HCT116 (cell line): ENCODE results near the gene CIAO1. TPM values are rescaled to one million over a fixed set of nuclear protein-coding genes. Genes with fewer than 3 reads are reported as not detected.

Experiments
- ATAC-seq: fragments of 200-7000 bp; cut with Tn5 transposase; 2 replicates; pipeline ENCODE4 v1.9.1; 2020; ENCODE audit warnings: mild to moderate bottlenecking, moderate library complexity
- BruUV-seq: library from RNA; stranded (reverse); fragments of 400-500 nt; replicated peaks from 2 replicates; lab custom pipeline; 2021; lab: Mats Ljungman, UMichigan
- CTCF ChIA-PET: fragments of 300-600 bp; sonication (Branson Sonifier 250); formaldehyde crosslinking; loops from one replicate; lab custom pipeline; 2021; ENCODE audit warnings: antibody characterized with exemption; lab: Charles Lee
- POLR2A ChIA-PET: fragments of 300-600, 350-600 bp; sonication (Branson Sonifier 250); formaldehyde crosslinking; loops from one replicate; lab custom pipeline; 2021; ENCODE audit warnings: antibody characterized with exemption; lab: Charles Lee
- RAD21 ChIA-PET, 2 experiments: fragments of 300-600 bp; sonication (Branson Sonifier 250); formaldehyde crosslinking; loops; one replicate each; lab custom pipeline; 2023; ENCODE audit warnings: low total read pairs in 2 of 2; ENCODE audit not compliant: uncharacterized antibody in 2 of 2, unreplicated experiment in 2 of 2, low non-redundant PET in 1 of 2; lab: Charles Lee
- DNase-seq: peaks from one replicate; pipeline ENCODE4 v3.0.0-alpha.2; 2010; ENCODE audit warnings: low read depth, low spot score
- H2AFZ ChIP-seq: fragments of 200-600 bp; shearing (Covaris generic), sonication (generic); 2 replicates; pipeline ENCODE4 v1.6.1; 2017; ENCODE audit warnings: low read depth, mixed run types, mixed read lengths, antibody characterized with exemption, low read length; ENCODE audit not compliant: poor library complexity, severe bottlenecking
- H3K27ac ChIP-seq: 2 replicates; pipeline ENCODE4 v1.5.1; 2012; ENCODE audit warnings: low read depth, low read length
- H3K27me3 ChIP-seq: fragments of 200-600 bp; sonication (generic); 2 replicates; pipeline ENCODE4 v1.6.1; 2016; ENCODE audit warnings: mixed run types, low read length, mixed read lengths; ENCODE audit not compliant: insufficient read depth
- H3K36me3 ChIP-seq, 2 experiments: fragments of 200-500 bp in 1 of 2; fragments of 200-600 bp in 1 of 2; sonication (Bioruptor generic) in 1 of 2; sonication (generic) in 1 of 2; 2 replicates each; pipeline versions ENCODE4 v1.5.1 to v1.6.1; 2014 to 2016; ENCODE audit warnings: low read length in 2 of 2, inconsistent platforms in 1 of 2, mixed read lengths in 1 of 2, mixed run types in 1 of 2; ENCODE audit not compliant: insufficient read depth in 2 of 2, control insufficient read depth in 1 of 2
- H3K4me1 ChIP-seq, 2 experiments: fragments of 200-600 bp in 1 of 2; sonication (generic) in 1 of 2; 2 replicates each; pipeline versions ENCODE4 v1.5.1 to v1.6.1; 2012 to 2017; ENCODE audit warnings: low read length in 2 of 2, inconsistent platforms in 1 of 2, mild to moderate bottlenecking in 1 of 2, mixed read lengths in 1 of 2, mixed run types in 1 of 2, moderate library complexity in 1 of 2; ENCODE audit not compliant: insufficient read depth in 2 of 2, control insufficient read depth in 1 of 2
- H3K4me2 ChIP-seq: fragments of 200-600 bp; sonication (generic); 2 replicates; pipeline ENCODE4 v1.6.1; 2017; ENCODE audit warnings: mixed run types, low read length, mixed read lengths
- H3K4me3 ChIP-seq, 2 experiments: fragments of 200-600 bp in 1 of 2; sonication (generic) in 1 of 2; replicated peaks in 1 of 2; 2 replicates each; pipeline ENCODE4 v1.5.1; 2011 to 2016; ENCODE audit warnings: low read length in 2 of 2, control low read depth in 1 of 2, low read depth in 1 of 2, mild to moderate bottlenecking in 1 of 2, mixed read lengths in 1 of 2, mixed run types in 1 of 2
- H3K79me2 ChIP-seq: fragments of 200-600 bp; sonication (generic); 2 replicates; pipeline ENCODE4 v1.6.1; 2017; ENCODE audit warnings: mild to moderate bottlenecking, mixed run types, low read length, moderate library complexity, mixed read lengths; ENCODE audit not compliant: insufficient read depth
- H3K9ac ChIP-seq: fragments of 200-600 bp; sonication (generic); 2 replicates; pipeline ENCODE4 v1.6.1; 2016; ENCODE audit warnings: low read length, mixed read lengths
- H3K9me2 ChIP-seq: fragments of 200-600 bp; sonication (generic), shearing (Covaris generic); 2 replicates; pipeline ENCODE4 v1.6.1; 2017; ENCODE audit warnings: mixed run types, mild to moderate bottlenecking, moderate library complexity; ENCODE audit not compliant: insufficient read depth
- H3K9me3 ChIP-seq, 2 experiments: fragments of 200-500 bp in 1 of 2; fragments of 200-600 bp in 1 of 2; sonication (Bioruptor generic) in 1 of 2; sonication (generic) in 1 of 2; 2 replicates each; pipeline ENCODE4 v1.6.1; 2014 to 2017; ENCODE audit warnings: low read length in 2 of 2, mixed read lengths in 2 of 2, inconsistent platforms in 1 of 2, low read depth in 1 of 2, mild to moderate bottlenecking in 1 of 2, mixed run types in 1 of 2, moderate library complexity in 1 of 2; ENCODE audit not compliant: control insufficient read depth in 1 of 2, insufficient read depth in 1 of 2
- H4K20me1 ChIP-seq: fragments of 200-600 bp; sonication (generic), shearing (Covaris generic); 2 replicates; pipeline ENCODE4 v1.6.1; 2017; ENCODE audit warnings: mixed run types, mild to moderate bottlenecking, moderate library complexity; ENCODE audit not compliant: insufficient read depth
- CBX3 ChIP-seq: IDR thresholded peaks from 2 replicates; pipeline ENCODE4 v1.6.1; 2012; ENCODE audit warnings: low read depth
- EGR1 ChIP-seq: IDR thresholded peaks from 2 replicates; pipeline ENCODE4 v1.6.1; 2012; ENCODE audit warnings: low read depth
- ELF1 ChIP-seq: IDR thresholded peaks from 2 replicates; pipeline ENCODE4 v1.6.1; 2012; ENCODE audit warnings: low read depth, borderline replicate concordance
- EZH2phosphoT487 ChIP-seq: fragments of 200-600 bp; IDR thresholded peaks from 2 replicates; pipeline ENCODE4 v1.6.1; 2018; ENCODE audit warnings: antibody characterized with exemption, borderline replicate concordance
- RAD21 ChIP-seq: IDR thresholded peaks from 2 replicates; pipeline ENCODE4 v1.6.1; 2012; ENCODE audit warnings: low read depth, mild to moderate bottlenecking
- SIN3A ChIP-seq: IDR thresholded peaks from 2 replicates; pipeline ENCODE4 v1.6.1; 2012; ENCODE audit warnings: low read depth
- SP1 ChIP-seq: IDR thresholded peaks from 2 replicates; pipeline ENCODE4 v1.6.1; 2012; ENCODE audit warnings: low read depth
- ZNF274 ChIP-seq: fragments of 200-500 bp; sonication (Bioruptor generic); IDR thresholded peaks from 2 replicates; pipeline ENCODE4 v1.6.1; 2014; ENCODE audit warnings: mild to moderate bottlenecking, low read depth, low read length, inconsistent platforms
- intact Hi-C: fragments of 100-400 bp; cut with micrococcal nuclease; formaldehyde crosslinking; loops from 2 replicates; pipeline ENCODE4 v1.10.0; 2022
- total RNA-seq: library from RNA; stranded (reverse); gene quantifications from one replicate; pipeline ENCODE4 v1.2.1, GENCODE V29; 2021; ENCODE audit not compliant: unreplicated experiment
- TF ChIP-seq, protein P1 (sequence below): IDR thresholded peaks from 2 replicates; pipeline ENCODE4 v1.6.1; 2011; ENCODE audit warnings: mild to moderate bottlenecking, low read length, moderate library complexity; ENCODE audit not compliant: insufficient replicate concordance; ENCODE audit errors: extremely low read depth
- TF ChIP-seq, protein P2 (sequence below): IDR thresholded peaks from 2 replicates; pipeline ENCODE4 v1.6.1; 2012

The CIAO1 gene
- total RNA-seq, 1 experiment from 2014 or later: 76.8 TPM

DNA sequence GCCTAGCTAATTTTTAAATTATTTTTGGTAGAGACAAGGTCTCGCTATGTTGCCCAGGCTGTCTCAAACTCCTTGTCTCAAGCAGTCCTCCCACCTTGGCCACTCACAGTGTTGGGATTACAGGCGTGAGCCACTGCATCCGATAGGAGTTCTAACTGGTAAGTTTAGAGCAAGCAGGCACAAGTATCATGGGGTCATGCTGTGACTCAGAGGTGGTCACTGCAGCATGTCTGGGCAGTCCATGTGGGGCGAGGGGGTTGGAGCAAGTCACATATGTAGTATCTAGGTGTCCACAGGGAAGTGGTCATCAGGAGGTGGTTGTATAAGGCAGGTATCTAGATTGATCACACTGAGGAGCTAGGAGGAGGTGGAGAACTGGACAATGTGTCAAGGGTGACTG, 34.7 kb upstream of the CIAO1 start:
- TF ChIP-seq EZH2phosphoT487 (no peak), EGR1 (no peak), ELF1 (no peak), CBX3 (no peak), RAD21 (no peak), SIN3A (no peak), ZNF274 (no peak), SP1 (no peak)
- TF ChIP-seq, protein P1, sequence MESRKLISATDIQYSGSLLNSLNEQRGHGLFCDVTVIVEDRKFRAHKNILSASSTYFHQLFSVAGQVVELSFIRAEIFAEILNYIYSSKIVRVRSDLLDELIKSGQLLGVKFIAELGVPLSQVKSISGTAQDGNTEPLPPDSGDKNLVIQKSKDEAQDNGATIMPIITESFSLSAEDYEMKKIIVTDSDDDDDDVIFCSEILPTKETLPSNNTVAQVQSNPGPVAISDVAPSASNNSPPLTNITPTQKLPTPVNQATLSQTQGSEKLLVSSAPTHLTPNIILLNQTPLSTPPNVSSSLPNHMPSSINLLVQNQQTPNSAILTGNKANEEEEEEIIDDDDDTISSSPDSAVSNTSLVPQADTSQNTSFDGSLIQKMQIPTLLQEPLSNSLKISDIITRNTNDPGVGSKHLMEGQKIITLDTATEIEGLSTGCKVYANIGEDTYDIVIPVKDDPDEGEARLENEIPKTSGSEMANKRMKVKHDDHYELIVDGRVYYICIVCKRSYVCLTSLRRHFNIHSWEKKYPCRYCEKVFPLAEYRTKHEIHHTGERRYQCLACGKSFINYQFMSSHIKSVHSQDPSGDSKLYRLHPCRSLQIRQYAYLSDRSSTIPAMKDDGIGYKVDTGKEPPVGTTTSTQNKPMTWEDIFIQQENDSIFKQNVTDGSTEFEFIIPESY: no peak
- TF ChIP-seq, protein P2, sequence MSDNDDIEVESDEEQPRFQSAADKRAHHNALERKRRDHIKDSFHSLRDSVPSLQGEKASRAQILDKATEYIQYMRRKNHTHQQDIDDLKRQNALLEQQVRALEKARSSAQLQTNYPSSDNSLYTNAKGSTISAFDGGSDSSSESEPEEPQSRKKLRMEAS: no peak
- ChIA-PET CTCF (no interaction called here), RAD21 (no interaction called here), POLR2A (no interaction called here)
- intact Hi-C loops: no loop called here
- H3K4me1 ChIP-seq: no peaks in the 10 kb centered on the region
- H3K4me3 ChIP-seq: no peak overlapping the region
- no peak overlapping the region for H3K27ac ChIP-seq
- H4K20me1 ChIP-seq: no peaks in the 10 kb centered on the region
- H2AFZ ChIP-seq: no peak overlapping the region
- DNase-seq (no peak), ATAC-seq (no peak)
- no peaks in the 10 kb centered on the region for H3K27me3 ChIP-seq
- no TSS peak for BruUV-seq
- no peak overlapping the region for H3K9ac ChIP-seq
- no peak overlapping the region for H3K4me2 ChIP-seq
- no peaks in the 10 kb centered on the region for H3K9me3 ChIP-seq
- H3K79me2 ChIP-seq: no peaks in the 10 kb centered on the region
- H3K36me3 ChIP-seq: no peaks in the 10 kb centered on the region
- no peaks in the 10 kb centered on the region for H3K9me2 ChIP-seq
